HepG2 (cell line): Measurements from ENCODE around the gene ABCC9. TPM values are rescaled to one million over a fixed set of nuclear protein-coding genes. Genes with fewer than 3 reads are reported as not detected.

Experiments used
- ATAC-seq: fragments of 200-7000 bp; cut with Tn5 transposase; 3 replicates; pipeline ENCODE4 v1.9.1; 2020; ENCODE audit warnings: mild to moderate bottlenecking, moderate library complexity
- BruUV-seq: library from RNA; stranded (reverse); fragments of 400-500 nt; replicated peaks from 2 replicates; lab custom pipeline; 2021; lab: Mats Ljungman, UMichigan
- CTCF ChIA-PET: fragments of 300-600 bp; formaldehyde crosslinking; extraction: SDS; loops from one replicate; lab custom pipeline; 2021; ENCODE audit warnings: low total read pairs, inconsistent platforms, low intra/inter-chr PET ratio; lab: Yijun Ruan, JAX
- POLR2A ChIA-PET: fragments of 350-600 bp; sonication (Branson Sonifier 250); formaldehyde crosslinking; loops from one replicate; lab custom pipeline; 2020; ENCODE audit warnings: antibody characterized with exemption, inconsistent platforms; lab: Yijun Ruan, JAX
- DNase-seq: peaks from one replicate; pipeline ENCODE4 v3.0.0-alpha.2; 2015; ENCODE audit warnings: low spot score
- FAIRE-seq: peaks from 3 replicates; lab custom pipeline; 2011; peaks lifted over from hg19 to GRCh38; lab: Jason Lieb, UNC
- H2AFZ ChIP-seq: one replicate; pipeline ENCODE4 v1.6.1; 2011; ENCODE audit warnings: low read length, inconsistent platforms
- H3K27ac ChIP-seq: fragments of 300-600 bp; 3 replicates; pipeline ENCODE4 v1.8.0; 2011; ENCODE audit warnings: mixed run types, mild to moderate bottlenecking, mixed read lengths, low read length, inconsistent platforms; ENCODE audit not compliant: insufficient read depth; ENCODE audit errors: extremely low read length
- H3K27me3 ChIP-seq, 2 experiments: fragments of 200-600 bp in 1 of 2; 2 replicates in 1 of 2; 3 replicates in 1 of 2; pipeline versions ENCODE4 v1.6.0 to v1.8.0; 2011; ENCODE audit warnings: low read length in 2 of 2, mild to moderate bottlenecking in 2 of 2, moderate library complexity in 2 of 2, inconsistent platforms in 1 of 2; ENCODE audit not compliant: insufficient read depth in 2 of 2, control insufficient read depth in 1 of 2
- H3K36me3 ChIP-seq, 2 experiments: fragments of 200-600 bp in 1 of 2; replicated peaks in 1 of 2; 2 replicates in 1 of 2; 3 replicates in 1 of 2; pipeline versions ENCODE4 v1.5.1 to v1.8.0; 2011; ENCODE audit warnings: low read length in 2 of 2, inconsistent platforms in 1 of 2; ENCODE audit not compliant: insufficient read depth in 2 of 2, control insufficient read depth in 1 of 2
- H3K4me1 ChIP-seq: 2 replicates; pipeline ENCODE4 v1.5.1; 2012; ENCODE audit warnings: low read length, inconsistent platforms; ENCODE audit not compliant: insufficient read depth
- H3K4me2 ChIP-seq: 2 replicates; pipeline ENCODE4 v1.6.0; 2011; ENCODE audit warnings: low read depth, low read length, inconsistent platforms
- H3K4me3 ChIP-seq, 3 experiments: fragments of 200-600 bp in 1 of 3; sonication (generic), shearing (Covaris generic) in 1 of 3; replicated peaks in 1 of 3; 2 replicates each; pipeline ENCODE4 v1.5.1; 2011 to 2016; ENCODE audit warnings: low read length in 3 of 3, inconsistent platforms in 2 of 3, low read depth in 2 of 3, mild to moderate bottlenecking in 2 of 3, control low read depth in 1 of 3, mixed read lengths in 1 of 3; ENCODE audit not compliant: insufficient read depth in 1 of 3
- H3K79me2 ChIP-seq: one replicate; pipeline ENCODE4 v1.6.1; 2011; ENCODE audit warnings: low read length, inconsistent platforms; ENCODE audit not compliant: insufficient read depth
- H3K9ac ChIP-seq: 2 replicates; pipeline ENCODE4 v1.6.0; 2011; ENCODE audit warnings: mild to moderate bottlenecking, low read depth, low read length, inconsistent platforms; ENCODE audit not compliant: insufficient read depth
- H3K9me3 ChIP-seq: 2 replicates; pipeline ENCODE4 v1.5.1; 2012; ENCODE audit warnings: mild to moderate bottlenecking, low read length
- H4K20me1 ChIP-seq: 2 replicates; pipeline ENCODE4 v1.6.0; 2011; ENCODE audit warnings: inconsistent platforms, mild to moderate bottlenecking, low read length, moderate library complexity; ENCODE audit not compliant: insufficient read depth
- ARID3A ChIP-seq: IDR thresholded peaks from 2 replicates; pipeline ENCODE4 v1.6.1; 2012; ENCODE audit warnings: low read depth, low read length, improper control_type of control experiment
- NFE2L1 ChIP-seq: sonication (generic); formaldehyde crosslinking; IDR thresholded peaks from 2 replicates; pipeline ENCODE4 v1.4.0; 2020; ENCODE audit warnings: missing genetic modification reagents, mild to moderate bottlenecking, borderline replicate concordance
- SAFB2 ChIP-seq: sonication (generic); formaldehyde crosslinking; IDR thresholded peaks from 2 replicates; pipeline ENCODE4 v1.5.1; 2020; ENCODE audit warnings: missing genetic modification reagents, low read depth, mild to moderate bottlenecking, borderline replicate concordance
- SMC3 ChIP-seq: IDR thresholded peaks from 2 replicates; pipeline ENCODE4 v1.6.1; 2011; ENCODE audit warnings: low read length, improper control_type of control experiment
- SOX5 ChIP-seq: IDR thresholded peaks from 2 replicates; pipeline ENCODE4 v1.6.1; 2016; ENCODE audit warnings: borderline replicate concordance
- SP5 ChIP-seq: IDR thresholded peaks from 2 replicates; pipeline ENCODE4 v1.6.1; 2016; ENCODE audit warnings: low read depth, borderline replicate concordance
- STAT5B ChIP-seq: sonication (generic); formaldehyde crosslinking; IDR thresholded peaks from 2 replicates; pipeline ENCODE4 v1.4.0; 2020; ENCODE audit warnings: missing genetic modification reagents
- ZBTB4 ChIP-seq: sonication (generic); formaldehyde crosslinking; IDR thresholded peaks from 2 replicates; pipeline ENCODE4 v1.4.0; 2020; ENCODE audit warnings: missing genetic modification reagents, mild to moderate bottlenecking, borderline replicate concordance
- ZEB1 ChIP-seq: IDR thresholded peaks from 2 replicates; pipeline ENCODE4 v1.6.1; 2012; ENCODE audit warnings: mild to moderate bottlenecking, low read depth, inconsistent platforms; ENCODE audit not compliant: insufficient replicate concordance
- ZFP90 ChIP-seq: sonication (generic); formaldehyde crosslinking; IDR thresholded peaks from 2 replicates; pipeline ENCODE4 v1.8.0; 2022; ENCODE audit warnings: missing genetic modification reagents, mild to moderate bottlenecking, inconsistent platforms, borderline replicate concordance
- ZNF572 ChIP-seq: sonication (generic); formaldehyde crosslinking; IDR thresholded peaks from 2 replicates; pipeline ENCODE4 v1.5.1; 2020; ENCODE audit warnings: mild to moderate bottlenecking, missing genetic modification reagents
- ZNF577 ChIP-seq: sonication (generic); formaldehyde crosslinking; IDR thresholded peaks from 2 replicates; pipeline ENCODE4 v1.4.0; 2020; ENCODE audit warnings: mild to moderate bottlenecking, low read depth, missing genetic modification reagents, borderline replicate concordance
- ZNF747 ChIP-seq: sonication (generic); formaldehyde crosslinking; IDR thresholded peaks from 2 replicates; pipeline ENCODE4 v1.8.1; 2023; ENCODE audit warnings: missing genetic modification reagents, mild to moderate bottlenecking, borderline replicate concordance
- WGBS: methylation state at CpG from one replicate; pipeline ENCODE4 v1.1.6; 2017; ENCODE audit warnings: low lambda C conversion rate; 5-methylcytosine and 5-hydroxymethylcytosine counted together
- in situ Hi-C: cut with HindIII; loops from 2 replicates; pipeline ENCODE4 v1.10.0; 2017; ENCODE audit warnings: low pct_unique_long_range_greater_than_20kb; ENCODE audit not compliant: extremely low pct_ligation_motif_present
- intact Hi-C: fragments of 100-400 bp; cut with micrococcal nuclease; formaldehyde crosslinking; loops from one replicate; pipeline ENCODE4 v1.10.0; 2022; ENCODE audit not compliant: unreplicated experiment
- polyA plus RNA-seq, 8 experiments: library from polyadenylated mRNA; depleted of rRNA in 3 of 8; stranded (reverse) in 7 of 8; unstranded in 1 of 8; fragments of >200 nt; fragmentation: Illumina TruSeq in 4 of 8; extraction: Trizol in 4 of 8; gene quantifications; 2 replicates each; pipeline versions ENCODE4 v1.2.1 to v1.2.3, GENCODE V29; 2011 to 2016; ENCODE audit warnings: low read depth in 4 of 8, missing spikeins in 1 of 8, mixed read lengths in 1 of 8; ENCODE audit not compliant: insufficient read depth in 1 of 8
- total RNA-seq, 5 experiments: library from RNA; depleted of rRNA; stranded (reverse); fragments of >200 nt; fragmentation: Illumina TruSeq; extraction: Trizol; gene quantifications; 2 replicates each; pipeline ENCODE4 v1.2.3, GENCODE V29; 2016; ENCODE audit warnings: low read depth in 1 of 5

Gene ABCC9
- total and polyA plus RNA-seq, 2 of the 13 experiments (the other 11 are each of a cell fraction or from before 2014, with no cell fraction given): not detected

GRCh38 chr12:21827083-21827482, 114.1 kb downstream of the ABCC9 start:
- TF ChIP-seq ZBTB4 (CRISPR knock-in tag) (no peak), ZNF572 (CRISPR knock-in tag) (no peak), ZEB1 (no peak), SOX5 (CRISPR knock-in tag) (no peak), ARID3A (no peak), ZNF747 (CRISPR knock-in tag) (no peak), STAT5B (CRISPR knock-in tag) (no peak), SP5 (CRISPR knock-in tag) (no peak), SAFB2 (CRISPR knock-in tag) (no peak), NFE2L1 (no peak), ZFP90 (CRISPR knock-in tag) (no peak), ZNF577 (CRISPR knock-in tag) (no peak), SMC3 (no peak)
- TF ChIP-seq, all 625 proteins: peak for 0
- no peak for DNase-seq
- POLR2A ChIA-PET: no interaction called here
- H3K36me3 ChIP-seq: no peaks in the 10 kb centered on the region
- no TSS peak for BruUV-seq
- no peaks in the 10 kb centered on the region for H3K9me3 ChIP-seq
- no peaks in the 10 kb centered on the region for H3K79me2 ChIP-seq
- no peaks in the 10 kb centered on the region; a peak in 1 of 5 replicates for H3K27me3 ChIP-seq
- H3K27ac ChIP-seq: no peak overlapping the region
- H3K4me1 ChIP-seq: no peaks in the 10 kb centered on the region
- 0% methylated on average over 3 of the region's 3 CpGs for WGBS
- no peak overlapping the region for H3K4me3 ChIP-seq
- intact Hi-C loops: no loop called here
- no peak overlapping the region for H3K9ac ChIP-seq
- H2AFZ ChIP-seq: no peak overlapping the region
- in situ Hi-C loops: no loop called here
- CTCF ChIA-PET: no interaction called here
- H3K4me2 ChIP-seq: no peak overlapping the region
- ATAC-seq: no peak
- no peaks in the 10 kb centered on the region for H4K20me1 ChIP-seq
- FAIRE-seq: no peak
